ENCODE measurements around the gene RNASEH2A. TPM values are rescaled to one million over a fixed set of nuclear protein-coding genes. Genes with fewer than 3 reads are reported as not detected.

RNASEH2A gene
- total RNA-seq, 1 donor from 2014 or later = 22.1 TPM

- intact Hi-C loops (cut with micrococcal nuclease) = loop anchor here (1.0 kb wide), 1 partner anchor 9 kb away; the partner anchor contains the start of gene JUNB
- ATAC-seq (ENCODE audit: low read depth) = no peak
Measured at GRCh38 chr19:12782174-12782423, 24.3 kb upstream of the RNASEH2A start.

GRCh38 chr19:12782424-12783290, 23.7 kb upstream of the RNASEH2A start:
- no peaks in the 10 kb centered on the region for H3K9me3 Mint-ChIP-seq
- peak; percentile 89 for DNase-seq
- TF ChIP-seq CTCF (IDR thresholded peaks at IDR 0.05) = no peak
- peak overlapping the region; percentile 86 for H3K4me3 Mint-ChIP-seq
- intact Hi-C loops (cut with micrococcal nuclease) = loop anchor here (1.0 kb wide), 1 partner anchor 9 kb away; the partner anchor contains the start of gene JUNB
- ATAC-seq (ENCODE audit: low read depth) = peak; percentile 51
- no peaks in the 10 kb centered on the region for H3K27me3 Mint-ChIP-seq
- peaks cover 45% of the 10 kb centered on the region for H3K4me1 Mint-ChIP-seq
- H3K27ac Mint-ChIP-seq = peak overlapping the region; percentile 98
- ChIA-PET CTCF (interaction anchor here (0.6 to 3.5 kb wide), 6 partner anchors 9 to 311 kb away, joined by 3 to 19 read pairs (median 3); partner anchors contain the start of gene JUNB), POLR2A (interaction anchor here (0.6 to 12.7 kb wide), 9 partner anchors 9 to 216 kb away, joined by 3 to 909 read pairs (median 5); partner anchors contain the start of genes DHPS, JUNB, RNASEH2A and TRIR)
- H3K36me3 Mint-ChIP-seq (ENCODE audit: low read depth) = no peaks in the 10 kb centered on the region

More at GRCh38 chr19:12782174-12782423, 24.3 kb upstream of the RNASEH2A start:
- Mint-ChIP-seq H3K4me3 (peak overlapping the region; percentile 86), H3K27ac (peak overlapping the region; percentile 98), H3K4me1 (peaks cover 44% of the 10 kb centered on the region), H3K9me3 (no peaks in the 10 kb centered on the region), H3K36me3 (ENCODE audit: low read depth) (no peaks in the 10 kb centered on the region), H3K27me3 (no peaks in the 10 kb centered on the region)
- POLR2A ChIA-PET = interaction anchor here (0.7 to 12.7 kb wide), 7 partner anchors 10 to 171 kb away, joined by 3 to 909 read pairs (median 5); partner anchors contain the start of genes JUNB, RNASEH2A, TRIR and ZNF490
- TF ChIP-seq CTCF (IDR thresholded peaks at IDR 0.05) = no peak
- DNase-seq = no peak
- CTCF ChIA-PET = interaction anchor here (1.2 to 3.5 kb wide), 4 partner anchors 10 to 312 kb away, joined by 3 to 19 read pairs (median 5); partner anchors contain the start of gene JUNB

- ATAC-seq (ENCODE audit: low read depth) (no peak), DNase-seq (no peak)
- peak overlapping the region; percentile 91 for H3K27ac Mint-ChIP-seq
- H3K27me3 Mint-ChIP-seq = no peaks in the 10 kb centered on the region
- H3K4me1 Mint-ChIP-seq = peaks cover 50% of the 10 kb centered on the region
- TF ChIP-seq CTCF (IDR thresholded peaks at IDR 0.05) = no peak
- POLR2A ChIA-PET = interaction anchor here (1.0 to 12.7 kb wide), 6 partner anchors 9 to 173 kb away, joined by 4 to 909 read pairs (median 6); partner anchors contain the start of genes DHPS, JUNB, RNASEH2A and TRIR
- H3K9me3 Mint-ChIP-seq = no peaks in the 10 kb centered on the region
- CTCF ChIA-PET = interaction anchor here (0.6 to 3.5 kb wide), 4 partner anchors 9 to 23 kb away, joined by 3 to 19 read pairs (median 5); partner anchors contain the start of gene JUNB
- H3K36me3 Mint-ChIP-seq (ENCODE audit: low read depth) = no peaks in the 10 kb centered on the region
- H3K4me3 Mint-ChIP-seq = peak overlapping the region; percentile 59
- intact Hi-C loops (cut with micrococcal nuclease) = no loop called here
Measured at GRCh38 chr19:12783291-12783848, 23.0 kb upstream of the RNASEH2A start.

GRCh38 chr19:12783849-12784393, 22.5 kb upstream of the RNASEH2A start:
- H3K27me3 Mint-ChIP-seq = no peaks in the 10 kb centered on the region
- ChIA-PET POLR2A (interaction anchor here (12.7 kb wide), 1 partner anchor 8 kb away, joined by 909 read pairs; the partner anchor contains the start of gene JUNB), CTCF (interaction anchor here (3.5 kb wide), 1 partner anchor 8 kb away, joined by 19 read pairs; the partner anchor contains the start of gene JUNB)
- H3K4me1 Mint-ChIP-seq = peaks cover 50% of the 10 kb centered on the region
- peaks cover 2% of the 10 kb centered on the region for H3K36me3 Mint-ChIP-seq (ENCODE audit: low read depth)
- ATAC-seq (ENCODE audit: low read depth) (no peak), DNase-seq (no peak)
- H3K4me3 Mint-ChIP-seq = peak overlapping the region; percentile 59
- H3K27ac Mint-ChIP-seq = peak overlapping the region; percentile 91
- H3K9me3 Mint-ChIP-seq = no peaks in the 10 kb centered on the region
- intact Hi-C loops (cut with micrococcal nuclease) = no loop called here
- TF ChIP-seq CTCF (IDR thresholded peaks at IDR 0.05) = no peak
